Measurements from ENCODE around the gene DBNL. TPM values are rescaled to one million over a fixed set of nuclear protein-coding genes. Genes with fewer than 3 reads are reported as not detected.

The DBNL gene
- total RNA-seq: 152 and 167 TPM in 2 replicates

DNA sequence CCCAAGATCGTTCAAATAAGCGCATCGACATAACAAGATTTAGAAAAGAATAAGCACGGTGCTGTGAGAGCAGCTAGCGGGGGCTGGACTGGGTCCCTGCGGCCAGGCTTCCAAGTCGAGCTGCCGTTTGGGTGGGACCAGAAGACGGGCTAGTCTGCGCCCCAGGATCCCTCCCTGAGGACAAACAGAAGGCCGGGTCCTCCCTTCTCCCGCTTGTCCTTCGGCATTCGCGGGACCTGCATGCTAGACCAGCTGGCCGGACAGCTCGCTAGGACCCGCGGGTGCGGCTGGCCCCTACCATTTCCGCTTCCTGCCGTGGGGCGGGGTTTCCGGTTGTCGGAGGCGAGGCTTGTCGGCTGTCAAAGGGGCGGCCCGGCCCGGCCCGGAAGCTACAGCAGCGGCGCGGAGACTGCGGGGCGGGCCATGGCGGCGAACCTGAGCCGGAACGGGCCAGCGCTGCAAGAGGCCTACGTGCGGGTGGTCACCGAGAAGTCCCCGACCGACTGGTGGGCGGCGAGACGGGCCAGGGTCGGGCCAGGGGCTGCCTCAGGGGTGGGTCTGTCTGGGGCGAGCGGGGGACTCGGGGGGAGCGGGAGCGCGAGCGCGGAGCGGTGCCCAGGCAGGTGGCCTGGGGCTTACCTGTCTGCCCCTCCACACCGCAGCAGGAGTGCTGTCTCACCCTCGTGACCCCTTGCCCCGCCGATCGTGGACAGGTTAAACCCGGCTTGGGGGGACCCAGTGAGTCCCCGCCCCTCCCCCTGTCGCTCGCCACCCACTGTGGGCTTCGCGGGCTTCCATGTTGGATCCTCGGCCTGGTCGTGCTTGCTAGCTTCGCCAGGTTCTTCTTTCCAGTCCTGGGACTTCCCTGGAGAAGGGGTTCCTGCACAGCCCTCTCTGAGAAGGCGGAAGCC, at the start of gene DBNL:
Gene DBNL, plus strand, starts transcription at position 388 of the 911 bp plus-strand sequence. Its CDS starts 36 bp downstream, at position 424.

GRCh38 chr7:43997532-43997931, 47.0 kb upstream of the DBNL start, which contains the start of gene SPDYE1:
SPDYE1 (plus strand) TSS chr7:43997897; CDS start chr7:43999950, 2,053 bp downstream.

DNA sequence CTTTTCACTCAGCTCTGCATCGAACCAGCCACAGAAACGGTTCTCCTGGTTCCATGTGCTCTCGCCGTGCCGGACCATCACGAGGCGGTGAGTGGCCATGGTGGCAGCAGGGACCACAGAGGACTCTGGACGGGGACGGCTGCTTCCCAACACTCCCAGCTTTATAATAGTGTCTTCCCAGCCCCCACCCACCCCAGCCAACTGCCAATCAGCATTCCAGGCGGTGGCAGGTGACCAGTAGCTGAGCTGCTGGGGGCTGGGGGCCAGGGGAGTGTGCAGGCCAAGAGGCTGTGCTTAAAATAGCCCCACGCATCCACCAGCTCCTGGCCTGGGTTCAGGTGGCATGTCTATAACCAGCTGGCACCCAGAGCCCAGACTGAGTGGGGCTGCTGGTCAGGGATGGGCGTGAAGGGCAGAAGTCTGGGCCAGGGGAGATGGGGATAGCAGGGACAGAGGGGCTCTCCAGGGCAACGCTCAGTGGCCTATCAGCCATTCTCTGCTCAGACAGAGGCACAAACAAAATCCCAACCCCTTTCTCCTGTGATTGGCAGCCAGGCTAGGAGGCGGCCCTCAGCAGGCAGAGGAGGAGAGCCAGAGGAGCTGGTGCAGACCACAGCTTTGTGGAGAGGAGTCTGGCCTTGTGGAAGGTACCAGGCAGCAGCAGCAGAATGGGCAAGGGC, 21.1 kb downstream of the DBNL start, which contains the start of gene PGAM2:
Gene PGAM2, minus strand, starts transcription at position 137 of the 680 bp plus-strand sequence. Its CDS starts 38 bp downstream, at position 99.

GRCh38 chr7:44103923-44104859, 59.7 kb downstream of the DBNL start, which contains the start of gene AEBP1:
AEBP1 (plus strand) TSS chr7:44104345; CDS start chr7:44104666, 321 bp downstream.

Other genes with a start within 250 kb of the DBNL start
- 165 and 214 TPM in 2 replicates for gene MRPS24, start 175.2 kb upstream of the DBNL start, total RNA-seq
- 23.0 and 27.4 TPM in 2 replicates for gene URGCP, start 138.1 kb upstream of the DBNL start, total RNA-seq
- 4.9 and 13.4 TPM in 2 replicates for gene UBE2D4, start 118.3 kb upstream of the DBNL start, total RNA-seq
- not detected in 2 replicates for gene SPDYE1, start 46.8 kb upstream of the DBNL start, total RNA-seq
- not detected in 2 replicates for gene PGAM2, start 20.9 kb downstream of the DBNL start, total RNA-seq
- gene POLM, start 37.8 kb downstream of the DBNL start, total RNA-seq: 9.3 and 11.4 TPM in 2 replicates
- gene AEBP1, start 59.6 kb downstream of the DBNL start, total RNA-seq: 6.6 and 9.7 TPM in 2 replicates
- gene POLD2, start 78.8 kb downstream of the DBNL start, total RNA-seq: 90.9 and 146 TPM in 2 replicates
- gene MYL7, start 96.6 kb downstream of the DBNL start, total RNA-seq: not detected in 2 replicates
- 0.34 TPM in 1 of 2 replicates, not detected in the other for gene GCK, start 144.7 kb downstream of the DBNL start, total RNA-seq
- 96.5 and 114 TPM in 2 replicates for gene YKT6, start 156.3 kb downstream of the DBNL start, total RNA-seq

Measured in hair follicular keratinocyte (primary cell).